NK-92 (cell line): ENCODE measurements around the gene MBLAC2.

ENCODE experiments used
- DNase-seq: peaks from one replicate; lab custom pipeline; 2025; ENCODE audit not compliant: unreplicated experiment; lab: John Stamatoyannopoulos, UW

The MBLAC2 gene

GRCh38 chr5:90474235-90475107 lies at the start of gene MBLAC2, which contains the start of gene POLR3G:
MBLAC2 (minus strand) TSS chr5:90474771; CDS start chr5:90474292, 479 bp downstream.
POLR3G (plus strand) TSS chr5:90474864; CDS start chr5:90485568, 10,704 bp downstream.
- DNase-seq, result peak; percentile 67

DNA sequence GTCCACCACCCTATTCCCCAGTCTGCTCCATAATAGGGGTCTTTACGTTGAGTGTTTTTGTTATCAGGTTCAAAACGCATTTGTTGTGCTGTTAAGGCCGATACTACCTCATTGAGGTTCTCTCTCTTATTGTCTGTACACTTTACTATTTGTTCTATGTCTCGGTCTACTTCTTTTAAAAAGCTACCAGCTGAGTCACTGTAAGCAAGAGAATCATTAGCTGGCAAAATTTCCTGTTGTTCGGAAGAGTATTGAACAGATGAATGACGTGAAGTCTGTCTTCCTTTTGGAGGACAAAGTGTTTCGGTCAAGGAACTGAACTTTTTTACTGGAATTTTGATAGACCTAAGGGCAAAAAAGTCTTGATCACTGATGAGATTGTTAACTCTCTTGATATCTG lies 44.5 kb upstream of the MBLAC2 start:
- DNase-seq, result no peak

GRCh38 chr5:90518661-90519060 lies 44.1 kb upstream of the MBLAC2 start:
- no peak for DNase-seq

DNA sequence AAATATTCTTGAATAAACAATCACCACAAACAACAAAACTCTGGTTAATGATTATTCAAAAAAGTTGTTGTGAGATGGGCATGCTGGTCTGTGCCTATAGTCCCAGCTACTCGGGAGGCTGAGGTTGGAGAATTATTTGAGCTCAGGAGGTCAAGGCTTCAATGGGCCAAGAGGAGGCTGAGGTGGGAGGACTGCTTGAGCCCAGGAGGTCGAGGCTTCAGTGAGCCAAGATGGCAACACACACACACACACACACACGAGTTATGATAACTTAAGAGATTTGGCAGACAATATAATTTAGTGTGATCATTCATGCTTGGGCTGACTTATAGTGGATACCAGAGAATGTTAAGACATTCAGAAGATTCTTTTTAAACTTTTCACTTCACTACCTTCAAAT lies 39.9 kb upstream of the MBLAC2 start:
- no peak for DNase-seq

GRCh38 chr5:90510438-90510837 lies 35.9 kb upstream of the MBLAC2 start:
- no peak for DNase-seq

DNA sequence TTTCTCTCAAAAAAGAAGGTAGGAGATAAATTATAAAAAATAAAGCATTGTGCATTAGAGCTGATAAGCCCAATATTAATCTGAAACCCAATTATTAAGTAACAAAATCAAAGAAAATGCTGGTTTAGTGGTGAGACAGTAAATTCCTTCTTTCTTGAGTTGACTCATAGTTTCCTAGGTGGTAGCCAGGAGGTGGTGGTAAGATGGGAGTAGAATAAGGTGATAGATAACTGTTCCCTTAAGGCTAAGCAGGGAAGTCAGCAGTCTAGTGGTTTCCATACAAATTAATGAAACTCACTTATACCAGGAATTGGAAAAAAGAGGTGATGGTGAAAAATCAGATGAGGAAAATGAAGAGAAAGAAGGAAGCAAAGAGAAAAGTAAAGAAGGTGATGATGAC lies 31.6 kb upstream of the MBLAC2 start:
- no peak for DNase-seq

GRCh38 chr5:90504743-90505142 lies 30.2 kb upstream of the MBLAC2 start:
- DNase-seq, result no peak

GRCh38 chr5:90503596-90503995 lies 29.0 kb upstream of the MBLAC2 start:
- DNase-seq, result no peak

- no peak for DNase-seq
These were observed 20.6 kb upstream of the MBLAC2 start for GRCh38 chr5:90495146-90495545.

DNA sequence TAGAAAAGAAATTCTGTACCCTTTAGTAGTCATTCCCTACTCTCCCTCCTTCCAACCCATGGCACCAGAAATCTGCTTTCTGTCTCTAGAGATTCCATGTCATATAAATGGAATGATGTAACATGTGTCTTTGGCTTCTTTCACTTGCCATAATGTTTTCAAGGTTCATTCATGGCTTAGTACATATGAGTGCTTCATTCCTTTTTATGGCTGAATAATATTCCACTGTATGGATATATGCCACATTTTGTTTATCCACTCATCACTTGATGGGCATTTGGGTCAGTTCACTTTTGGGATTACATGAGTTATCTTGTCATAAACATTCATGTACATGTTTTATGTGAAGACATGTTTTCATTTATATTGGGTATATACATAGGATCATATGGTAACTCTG lies 19.5 kb upstream of the MBLAC2 start:
- no peak for DNase-seq

DNA sequence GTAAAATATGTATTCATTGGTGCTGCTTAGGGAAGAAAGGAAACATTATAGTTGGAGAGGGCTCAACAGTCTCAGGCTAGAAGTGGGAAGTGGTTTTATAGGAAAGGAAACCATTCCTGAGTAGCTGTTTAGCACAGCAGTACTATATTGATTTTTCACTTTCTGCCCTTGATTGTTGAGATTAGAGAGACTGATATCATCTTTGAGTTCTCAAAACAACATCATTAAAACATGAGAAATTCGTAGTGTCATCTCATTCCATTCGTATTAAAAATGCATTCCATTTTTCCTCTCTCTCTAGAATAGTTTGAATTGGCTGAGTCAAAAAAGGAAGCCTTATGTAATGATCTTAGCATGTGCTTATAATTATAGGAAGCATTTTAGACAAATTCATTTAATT lies 14.2 kb upstream of the MBLAC2 start:
- no peak for DNase-seq

DNA sequence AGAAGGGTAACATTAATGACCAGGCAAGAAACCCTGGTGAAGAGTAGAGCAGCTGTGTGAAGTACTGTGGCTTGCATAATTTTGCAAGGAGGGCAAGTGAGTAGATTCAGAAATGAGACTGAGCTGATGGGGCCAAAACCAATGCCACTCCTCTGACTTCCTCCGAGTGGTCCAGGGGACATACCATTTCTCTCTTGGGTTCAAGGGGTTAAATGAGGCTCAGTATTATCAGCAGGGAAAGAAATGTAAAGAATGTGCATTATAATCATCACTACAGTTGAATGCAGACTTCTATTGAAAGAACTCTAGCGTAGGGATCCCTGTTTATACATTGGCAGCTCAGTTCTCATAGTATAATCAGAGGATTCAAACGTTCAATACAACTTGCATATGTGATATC lies 10.0 kb upstream of the MBLAC2 start:
- DNase-seq, result no peak

GRCh38 chr5:90483206-90483605 lies 8.6 kb upstream of the MBLAC2 start:
- DNase-seq, result no peak

DNA sequence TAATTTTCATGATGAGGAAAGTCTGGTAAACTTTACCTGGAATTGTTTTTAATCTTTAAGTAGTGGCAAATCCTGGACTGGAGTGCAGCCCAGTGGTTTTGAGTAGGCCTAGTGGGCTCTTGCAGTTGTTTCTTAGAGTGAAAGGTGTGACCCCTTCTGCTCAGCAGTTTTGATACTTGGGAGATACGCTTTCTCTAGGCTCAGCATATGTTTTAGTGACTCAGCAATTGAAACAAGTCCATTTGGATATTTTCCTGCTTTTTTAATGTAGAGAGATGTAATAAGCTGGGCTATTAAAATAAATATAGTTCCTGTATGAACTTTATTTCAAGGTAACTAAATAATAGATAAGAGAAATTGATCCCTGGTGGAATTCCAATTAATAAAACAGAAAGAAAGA lies 6.1 kb upstream of the MBLAC2 start:
- DNase-seq, result no peak

DNA sequence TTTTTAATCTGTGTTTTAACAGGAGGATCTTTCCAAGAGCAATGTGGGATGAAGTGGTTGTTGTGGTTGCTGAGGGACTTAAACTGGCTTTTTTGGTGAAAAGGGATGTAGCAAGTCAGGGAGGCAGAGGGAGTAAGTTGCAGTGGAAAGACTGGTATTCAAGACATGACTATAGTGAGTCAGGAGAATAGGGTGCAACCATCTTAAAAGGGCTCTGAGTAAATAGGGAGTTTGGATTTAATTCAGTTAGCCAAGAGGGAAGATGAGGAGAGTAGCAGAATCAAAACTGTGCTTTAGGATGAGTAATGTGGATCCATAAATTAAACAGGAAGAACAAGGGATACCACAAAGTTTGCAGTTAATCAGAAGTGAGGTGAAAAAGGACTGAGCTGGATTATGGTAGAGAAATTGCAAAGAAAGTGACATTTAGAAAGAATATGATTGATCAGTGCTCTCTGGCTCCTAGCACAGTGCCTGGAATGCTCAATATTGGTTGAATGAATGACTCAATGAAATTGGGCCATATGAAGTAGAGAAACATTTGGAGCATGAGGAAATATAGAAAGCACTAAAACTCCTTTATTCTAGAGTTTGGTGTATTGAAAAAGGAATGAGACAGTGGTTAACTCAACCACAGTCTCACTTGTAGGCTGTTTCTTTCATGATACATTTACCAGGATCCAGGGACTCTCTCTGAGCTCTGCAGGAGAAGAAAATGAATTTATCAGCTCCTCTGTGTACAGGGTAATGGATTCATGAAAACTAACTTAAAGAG lies 5.2 kb upstream of the MBLAC2 start:
- no peak for DNase-seq

DNA sequence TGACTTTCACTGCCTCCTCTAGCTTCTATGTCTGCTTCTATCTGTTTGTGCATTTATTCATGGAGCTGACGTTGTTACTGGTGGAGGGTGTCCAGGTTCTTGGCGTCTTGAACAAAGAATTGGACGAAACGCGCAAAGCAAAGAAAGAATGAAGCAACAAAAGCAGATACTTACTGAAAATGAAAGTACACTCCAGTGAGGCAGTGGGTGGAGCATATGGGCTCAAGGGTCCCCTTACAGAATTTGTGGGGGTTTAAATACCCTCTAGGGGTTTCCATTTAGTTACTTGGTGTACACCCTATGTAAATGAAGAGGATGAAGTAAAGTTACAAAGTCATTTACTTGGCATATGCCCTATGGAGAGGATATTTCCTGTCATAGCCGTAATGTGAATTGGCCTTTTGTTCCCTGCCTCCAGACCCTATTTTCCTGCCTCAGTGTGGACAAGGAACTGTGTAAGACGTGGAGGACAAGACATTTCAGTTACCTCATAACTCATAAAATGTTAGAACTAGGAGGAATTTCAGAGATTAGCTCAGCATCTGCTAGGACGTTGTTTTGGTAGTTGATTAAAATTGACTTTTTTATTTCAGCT lies 3.1 kb upstream of the MBLAC2 start:
- DNase-seq, result no peak

GRCh38 chr5:90477073-90477472 lies 2.5 kb upstream of the MBLAC2 start:
- DNase-seq, result no peak

DNA sequence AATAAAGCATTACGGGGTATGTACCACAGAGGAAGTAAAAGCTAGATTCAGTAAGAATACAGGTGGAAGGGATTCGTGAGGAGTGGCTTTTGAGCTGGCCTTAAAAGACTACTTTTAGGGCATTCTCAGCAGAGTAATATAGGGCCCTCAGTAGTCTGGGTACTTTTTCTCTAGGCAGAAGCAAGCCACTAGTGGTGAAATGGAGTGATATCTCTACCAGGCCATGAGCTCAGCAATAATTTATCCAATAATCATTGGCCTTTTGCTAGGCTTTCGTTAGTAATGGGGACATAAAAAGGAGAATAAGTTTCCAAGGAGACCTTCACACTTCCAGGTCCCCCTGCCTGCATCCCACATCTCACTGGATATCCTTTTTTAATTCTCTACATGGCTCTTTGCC lies 1.8 kb upstream of the MBLAC2 start:
- DNase-seq, result no peak

DNA sequence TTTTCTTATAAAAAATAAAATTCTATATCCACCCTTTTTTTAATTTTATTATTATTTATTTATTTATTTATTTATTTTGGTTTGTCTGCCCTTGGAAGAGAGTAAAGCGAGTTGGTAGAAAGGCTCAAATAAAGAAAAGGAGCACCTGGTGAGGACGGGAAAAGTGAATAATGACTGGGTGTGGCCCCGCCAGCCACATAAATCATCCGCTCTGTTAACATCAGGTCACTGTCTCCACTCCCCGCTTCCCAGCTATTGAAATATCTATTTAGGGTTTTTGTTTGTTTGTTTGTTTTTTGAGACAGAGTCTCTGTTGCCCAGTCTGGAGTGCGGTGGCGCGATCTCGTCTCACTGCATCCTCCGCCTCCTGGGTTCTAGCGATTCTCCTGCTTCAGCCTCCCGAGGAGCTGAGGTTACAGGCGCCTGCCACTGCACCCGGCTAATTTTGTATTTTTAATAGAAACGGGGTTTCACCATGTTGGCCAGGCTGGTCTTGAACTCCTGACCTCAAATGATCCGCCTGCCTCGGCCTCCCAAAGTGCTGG lies 937 bp upstream of the MBLAC2 start:
- DNase-seq, result no peak

DNA sequence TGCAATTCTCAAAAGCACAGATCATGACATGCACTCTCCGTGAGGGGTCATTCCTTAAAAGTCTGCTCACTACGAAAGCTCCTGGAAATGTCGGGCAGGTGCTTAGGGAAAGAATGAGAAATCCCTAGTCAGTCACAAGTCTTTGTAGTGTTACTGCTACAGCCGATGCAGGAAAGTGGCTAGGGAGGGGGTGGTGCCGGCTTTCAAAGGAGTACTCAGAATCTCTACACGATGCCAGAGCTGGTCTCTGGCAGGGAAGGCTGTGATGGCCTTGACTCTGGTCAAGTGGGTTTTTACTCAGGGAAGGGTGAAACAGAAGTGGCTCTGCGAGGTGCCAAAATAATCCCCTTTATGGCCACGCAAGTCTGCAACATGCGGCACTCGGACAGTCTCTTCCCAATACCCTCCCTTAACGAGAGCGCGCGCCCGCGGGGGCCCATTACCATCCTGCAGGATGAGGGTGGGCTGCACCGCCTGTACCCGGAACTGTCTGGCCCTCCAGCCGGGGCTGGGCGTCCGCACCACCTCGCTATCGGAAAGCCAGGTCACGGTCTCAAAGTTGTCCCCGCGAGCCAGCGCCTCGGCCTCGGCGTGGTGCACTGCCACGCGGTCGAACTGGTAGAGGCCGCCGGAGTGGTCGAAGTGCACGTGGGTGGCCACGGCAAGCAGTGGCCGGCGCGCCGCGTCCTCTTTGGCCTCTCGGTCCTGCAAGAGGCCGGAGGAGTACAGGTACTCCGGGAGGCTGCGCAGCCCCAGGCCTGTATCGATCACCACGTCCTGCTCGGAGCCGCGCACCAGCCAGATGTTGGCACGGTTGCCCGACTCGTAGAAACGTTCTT lies 956 bp downstream of the MBLAC2 start:
- DNase-seq, result no peak
